Activated naive CD4-positive, alpha-beta T cell treated with anti-CD3 and anti-CD28 coated beads, Interleukin-2, amount 50 U/mL, for 24 hours (primary cell): ENCODE measurements around the gene FAM136A.
A peak's percentile ranks its signal among the peaks of the same experiment; 100 is the strongest.

Experiments used
- H3K27ac Mint-ChIP-seq: one replicate; pipeline ENCODE4 v1.8.0; 2021; ENCODE audit warnings: mild to moderate bottlenecking, mixed read lengths
- H3K27me3 Mint-ChIP-seq: one replicate; pipeline ENCODE4 v1.8.0; 2021; ENCODE audit warnings: mixed read lengths
- H3K36me3 Mint-ChIP-seq: one replicate; pipeline ENCODE4 v1.8.0; 2021; ENCODE audit warnings: mixed read lengths
- H3K4me1 Mint-ChIP-seq: one replicate; pipeline ENCODE4 v1.8.0; 2021; ENCODE audit warnings: mixed read lengths
- H3K4me3 Mint-ChIP-seq: one replicate; pipeline ENCODE4 v1.8.0; 2021; ENCODE audit warnings: mild to moderate bottlenecking, mixed read lengths
- H3K9me3 Mint-ChIP-seq: one replicate; pipeline ENCODE4 v1.8.0; 2021; ENCODE audit warnings: mixed read lengths

The FAM136A gene

DNA sequence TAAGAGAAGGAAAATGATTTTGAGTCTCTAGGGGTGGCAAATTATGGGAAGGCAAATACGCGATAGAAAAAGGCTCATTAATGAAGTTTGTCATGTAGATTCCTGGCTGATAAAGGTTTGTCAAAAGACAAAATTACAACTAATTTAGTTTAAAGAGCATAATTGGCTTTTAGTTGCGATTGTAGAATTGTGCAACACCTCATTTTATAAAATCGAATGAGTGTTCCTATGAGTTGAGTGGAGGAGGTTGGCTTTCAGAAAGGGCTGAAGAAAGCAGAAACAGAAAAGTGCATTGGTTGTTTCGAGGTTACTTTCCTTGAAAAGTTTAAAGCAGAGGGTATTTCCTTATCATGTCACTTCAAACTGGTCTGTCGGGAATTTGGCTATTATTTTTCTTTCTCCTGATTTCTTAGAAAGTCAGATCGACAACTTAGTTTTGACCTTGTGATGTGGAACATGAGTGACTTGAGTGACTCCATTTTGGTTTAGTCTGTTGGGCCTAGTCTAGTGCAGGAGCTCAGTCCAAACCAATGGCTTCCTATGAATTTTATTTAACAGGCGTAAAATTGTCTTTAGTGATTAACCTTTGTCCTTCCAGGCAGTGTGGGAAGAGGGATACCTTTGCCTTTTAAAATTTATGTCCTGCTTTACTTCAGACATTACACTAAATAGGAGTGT, 46.1 kb downstream of the FAM136A start:
- Mint-ChIP-seq H3K4me3 (no peak overlapping the region), H3K27ac (no peak overlapping the region), H3K36me3 (no peaks in the 10 kb centered on the region), H3K4me1 (peaks cover 25% of the 10 kb centered on the region), H3K9me3 (no peaks in the 10 kb centered on the region), H3K27me3 (no peaks in the 10 kb centered on the region)

DNA sequence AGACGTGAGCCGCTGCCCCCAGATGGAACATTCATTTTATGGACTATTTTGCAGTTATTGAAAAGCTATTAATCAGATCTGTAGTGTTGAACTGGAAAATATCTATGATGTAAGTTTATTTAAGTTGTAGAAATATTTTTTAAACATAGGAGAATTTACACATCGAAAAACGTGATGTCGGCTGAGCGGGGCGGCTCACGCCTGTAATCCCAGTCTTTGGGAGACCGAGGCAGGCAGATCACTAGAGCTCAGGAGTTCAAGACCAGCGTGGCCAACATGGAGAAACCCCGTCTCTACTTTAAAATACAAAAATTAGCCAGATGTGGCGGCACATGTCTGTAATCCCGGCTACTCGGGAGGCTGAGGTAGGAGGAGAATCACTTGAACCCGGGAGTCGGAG, 51.4 kb downstream of the FAM136A start:
- Mint-ChIP-seq H3K36me3 (peaks cover 3% of the 10 kb centered on the region), H3K4me1 (peaks cover 16% of the 10 kb centered on the region), H3K27ac (no peak overlapping the region), H3K27me3 (no peaks in the 10 kb centered on the region), H3K9me3 (no peaks in the 10 kb centered on the region), H3K4me3 (no peak overlapping the region)

DNA sequence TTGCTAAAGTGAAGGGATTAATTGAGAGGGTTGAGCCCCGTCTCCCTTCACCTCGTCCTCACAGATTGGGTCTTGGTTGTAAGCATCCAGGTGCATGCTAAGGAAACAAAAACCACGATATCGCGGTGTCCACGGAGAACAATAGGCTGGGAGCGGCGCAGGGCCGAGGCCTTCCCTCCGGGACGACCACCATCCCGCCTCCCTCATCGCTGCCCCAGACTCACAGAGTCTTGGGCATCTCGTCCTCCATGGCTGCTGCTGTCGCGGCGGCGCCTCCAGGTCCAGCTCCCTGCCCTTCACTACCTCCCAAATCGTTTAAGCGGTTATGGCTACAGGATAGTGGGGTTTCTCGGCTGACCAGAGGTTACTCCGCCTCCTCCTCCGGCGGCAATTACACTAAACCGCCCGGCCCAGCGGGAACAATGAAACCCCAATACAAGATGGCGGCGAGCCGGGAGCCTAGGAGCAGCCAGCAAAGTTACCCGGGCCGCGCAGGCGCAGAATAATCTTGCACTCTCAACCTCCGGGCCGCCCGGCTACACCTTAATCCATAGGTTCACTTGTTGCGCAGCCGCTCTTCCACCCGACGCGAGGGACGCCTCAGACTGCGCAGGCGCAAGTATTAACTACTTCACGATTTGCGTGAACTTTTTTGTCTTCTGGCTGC, 53.6 kb downstream of the FAM136A start, which contains the start of gene TIA1:
Gene TIA1 (minus strand): TSS at position 448 of the 667 bp plus-strand sequence. CDS start 198 bp downstream, at position 250.
- Mint-ChIP-seq H3K36me3 (peaks cover 3% of the 10 kb centered on the region), H3K27ac (peak within 1 kb of the TSS; percentile 99), H3K9me3 (no peaks in the 10 kb centered on the region), H3K27me3 (no peaks in the 10 kb centered on the region), H3K4me3 (peak within 1 kb of the TSS; percentile 100), H3K4me1 (peaks cover 37% of the 10 kb centered on the region)

DNA sequence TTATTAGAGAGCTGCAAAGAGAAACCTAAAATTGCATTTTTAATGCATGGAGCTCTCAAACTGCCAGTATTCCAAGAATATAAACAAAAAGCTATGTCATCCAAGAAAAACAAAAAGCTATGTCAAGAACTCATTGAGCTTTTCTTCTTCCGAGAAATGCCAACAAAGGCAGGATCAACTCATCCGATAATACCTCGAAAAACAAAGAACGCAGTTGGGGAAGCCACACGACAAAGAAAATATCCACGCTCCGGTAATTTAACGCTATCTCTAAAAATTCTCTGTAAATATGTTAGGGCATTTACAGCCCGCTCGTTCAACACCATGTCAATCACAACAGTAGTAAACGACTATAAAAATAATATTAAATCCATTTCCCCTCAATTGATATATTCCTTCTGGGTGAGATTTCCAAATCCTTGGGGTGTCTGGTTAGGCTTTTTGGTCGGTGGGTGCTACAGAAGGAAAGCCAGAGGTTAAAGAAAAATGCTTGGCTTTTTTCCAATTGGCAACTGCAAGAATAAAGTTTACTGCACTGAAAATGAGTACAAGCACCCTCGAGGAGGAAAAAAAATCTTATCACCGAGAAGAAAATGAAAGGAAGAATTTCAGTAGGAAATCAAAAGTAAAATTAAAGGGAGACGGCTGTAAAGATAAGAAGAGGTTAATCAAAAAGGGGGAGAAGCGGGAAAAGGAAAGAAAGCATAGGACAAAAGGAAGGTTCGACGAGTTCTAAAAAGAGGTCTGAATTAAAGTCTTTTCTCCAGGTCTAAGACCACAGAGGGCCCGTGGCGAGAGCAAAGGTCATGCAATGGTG, 54.3 kb downstream of the FAM136A start:
- Mint-ChIP-seq H3K36me3 (peaks cover 3% of the 10 kb centered on the region), H3K27me3 (no peaks in the 10 kb centered on the region), H3K9me3 (no peaks in the 10 kb centered on the region), H3K4me1 (peaks cover 43% of the 10 kb centered on the region), H3K27ac (peak overlapping the region; percentile 99), H3K4me3 (peak overlapping the region; percentile 100)
